Esophagus squamous epithelium (tissue), 4 donors: Measurements from ENCODE around the gene SYNE3.

ENCODE experiments used
- POLR2A ChIP-seq, 4 donors: fragments of 450-650 bp; IDR thresholded peaks; one replicate each; pipeline ENCODE4 v1.6.1; 2017; ENCODE audit warnings: antibody characterized with exemption in 4 of 4, mild to moderate bottlenecking in 4 of 4, moderate library complexity in 3 of 4
- TF ChIP-seq, protein P1 (sequence below), 6 experiments: fragments of 450-650 bp in 4 of 6; fragments of 200-600 bp in 2 of 6; sonication (generic) in 2 of 6; IDR thresholded peaks; one replicate each; pipeline ENCODE4 v1.5.1; 2016 to 2019; ENCODE audit warnings: antibody characterized with exemption in 6 of 6, mild to moderate bottlenecking in 4 of 6, moderate library complexity in 4 of 6

DNA sequence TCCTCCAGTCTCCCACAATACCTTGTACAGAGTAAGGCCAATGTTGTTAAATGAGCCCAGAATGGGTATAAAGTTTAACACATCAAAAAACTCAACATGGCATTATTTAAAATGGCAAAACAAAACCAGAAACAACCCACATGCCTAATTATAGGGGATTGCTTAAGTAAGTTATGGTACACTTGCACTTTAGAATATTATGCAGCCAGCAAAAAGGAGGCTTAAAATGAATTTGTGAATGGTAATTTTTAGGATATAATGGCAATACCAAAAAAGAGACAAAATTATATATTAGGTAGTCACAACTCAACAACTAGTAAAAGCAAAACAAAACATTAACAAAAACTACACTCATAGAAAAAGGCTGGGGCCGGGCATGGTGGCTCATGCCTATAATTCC is 39.7 kb downstream of the SYNE3 start:
- TF ChIP-seq, protein P1, sequence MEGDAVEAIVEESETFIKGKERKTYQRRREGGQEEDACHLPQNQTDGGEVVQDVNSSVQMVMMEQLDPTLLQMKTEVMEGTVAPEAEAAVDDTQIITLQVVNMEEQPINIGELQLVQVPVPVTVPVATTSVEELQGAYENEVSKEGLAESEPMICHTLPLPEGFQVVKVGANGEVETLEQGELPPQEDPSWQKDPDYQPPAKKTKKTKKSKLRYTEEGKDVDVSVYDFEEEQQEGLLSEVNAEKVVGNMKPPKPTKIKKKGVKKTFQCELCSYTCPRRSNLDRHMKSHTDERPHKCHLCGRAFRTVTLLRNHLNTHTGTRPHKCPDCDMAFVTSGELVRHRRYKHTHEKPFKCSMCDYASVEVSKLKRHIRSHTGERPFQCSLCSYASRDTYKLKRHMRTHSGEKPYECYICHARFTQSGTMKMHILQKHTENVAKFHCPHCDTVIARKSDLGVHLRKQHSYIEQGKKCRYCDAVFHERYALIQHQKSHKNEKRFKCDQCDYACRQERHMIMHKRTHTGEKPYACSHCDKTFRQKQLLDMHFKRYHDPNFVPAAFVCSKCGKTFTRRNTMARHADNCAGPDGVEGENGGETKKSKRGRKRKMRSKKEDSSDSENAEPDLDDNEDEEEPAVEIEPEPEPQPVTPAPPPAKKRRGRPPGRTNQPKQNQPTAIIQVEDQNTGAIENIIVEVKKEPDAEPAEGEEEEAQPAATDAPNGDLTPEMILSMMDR (IDR thresholded peaks at IDR 0.05): no peak
- no peak for TF ChIP-seq POLR2A (IDR thresholded peaks at IDR 0.05)
